Motor neuron (in vitro differentiated cells): ENCODE data around the gene MFN2. TPM values are rescaled to one million over a fixed set of nuclear protein-coding genes. Genes with fewer than 3 reads are reported as not detected.

Experiments used
- ATAC-seq, 8 experiments: fragments of 200-7000 bp; cut with Tn5 transposase; replicated peaks in 6 of 8; 2 replicates each; pipeline ENCODE4 v1.8.0; 2021; ENCODE audit warnings: mild to moderate bottlenecking in 8 of 8, moderate library complexity in 8 of 8
- H3K27ac ChIP-seq, 2 donors: fragments of 250-450 bp; sonication (Bioruptor Pico); 2 replicates each; pipeline ENCODE4 v1.9.0; 2021; ENCODE audit warnings: antibody characterized with exemption in 2 of 2, mild to moderate bottlenecking in 2 of 2, moderate library complexity in 1 of 2
- H3K4me1 ChIP-seq, 2 donors: fragments of 250-450 bp; sonication (Bioruptor Pico); replicated peaks in 1 of 2; 2 replicates each; pipeline ENCODE4 v1.6.1; 2021; ENCODE audit warnings: antibody characterized with exemption in 2 of 2, mild to moderate bottlenecking in 2 of 2, moderate library complexity in 1 of 2
- H3K4me3 ChIP-seq, 5 donors: fragments of 250-450 bp; sonication (Bioruptor Pico); 2 replicates each; pipeline ENCODE4 v1.9.0; 2021; ENCODE audit warnings: antibody characterized with exemption in 5 of 5, mild to moderate bottlenecking in 5 of 5, moderate library complexity in 4 of 5
- WGBS, 10 experiments: fragments of 450-650 bp; shearing (Covaris generic); methylation state at CpG; one replicate each; pipeline ENCODE4 v1.0.0; 2022; 5-methylcytosine and 5-hydroxymethylcytosine counted together
- in situ Hi-C, 9 experiments: fragments of 400-800 bp; cut with MboI; loops; one replicate each; pipeline ENCODE4 v1.15.0; 2021; ENCODE audit warnings: low sequenced_read_pairs in 9 of 9, low pct_unique_long_range_greater_than_20kb in 2 of 9; ENCODE audit not compliant: unreplicated experiment in 9 of 9
- total RNA-seq, 8 experiments: library from RNA; unstranded; fragments of 300-600 nt; gene quantifications; 2 replicates each; pipeline versions ENCODE4 v1.2.3 to v1.2.4, GENCODE V29; 2022

Gene MFN2
- total RNA-seq, 8 experiments from 2014 or later: 68.9 to 109 (median 75.3) TPM

- ATAC-seq: peak; percentile 26 to 87 (median 72)
- no peak overlapping the region for H3K4me3 ChIP-seq
- in situ Hi-C loops: no loop called here
- no peaks in the 10 kb centered on the region for H3K4me1 ChIP-seq
- WGBS, 10 experiments: 50 to 80% (median 66%) methylated on average over 1 to 5 of the region's 6 CpGs; no CpG with 5 or more reads in 6 of the 10 experiments
- no peak overlapping the region for H3K27ac ChIP-seq
Measured at GRCh38 chr1:11967028-11967547, 13.2 kb upstream of the MFN2 start.

GRCh38 chr1:11970441-11971185 lies 9.6 kb upstream of the MFN2 start:
- Histone ChIP-seq H3K4me3 (no peak overlapping the region), H3K27ac (no peak overlapping the region), H3K4me1 (no peaks in the 10 kb centered on the region)
- no peak for ATAC-seq
- 67 to 100% (median 92%) methylated on average over 1 to 11 of the region's 17 CpGs; no CpG with 5 or more reads in 3 of the 10 experiments for WGBS, 10 experiments
- in situ Hi-C loops: no loop called here

GRCh38 chr1:11977625-11978024 lies 2.6 kb upstream of the MFN2 start:
- in situ Hi-C loops: no loop called here
- H3K27ac ChIP-seq: no peak overlapping the region
- WGBS, 10 experiments: 22 to 100% (median 92%) methylated on average over 1 to 3 of the region's 3 CpGs; no CpG with 5 or more reads in 3 of the 10 experiments

GRCh38 chr1:11978301-11978700 lies 1.9 kb upstream of the MFN2 start:
- no peak overlapping the region for H3K4me3 ChIP-seq
- in situ Hi-C loops: no loop called here
- peaks cover 17 to 18% of the 10 kb centered on the region in 2 donors for H3K4me1 ChIP-seq
- 89 to 100% (median 94%) methylated on average over 1 to 8 of the region's 8 CpGs; no CpG with 5 or more reads in 1 of the 10 experiments for WGBS, 10 experiments
- no peak for ATAC-seq
- H3K27ac ChIP-seq: peak overlapping the region in 1 of 2 donors; percentile 30

More at GRCh38 chr1:11977625-11978024, 2.6 kb upstream of the MFN2 start:
- ATAC-seq: no peak
- Histone ChIP-seq H3K4me3 (no peak overlapping the region), H3K4me1 (peaks cover 17 to 18% of the 10 kb centered on the region in 2 donors)

GRCh38 chr1:11979028-11979850 lies 1.0 kb upstream of the MFN2 start:
- peak overlapping the region; percentile 82 to 95 (median 89) for H3K4me3 ChIP-seq
- peaks cover 17 to 18% of the 10 kb centered on the region in 2 donors for H3K4me1 ChIP-seq
- peak in 3 of 8 experiments; percentile 17 to 27 (median 21) for ATAC-seq
- in situ Hi-C loops: no loop called here
- WGBS, 10 experiments: 0 to 100% (median 56%) methylated on average over 1 to 29 of the region's 29 CpGs
- H3K27ac ChIP-seq: peak overlapping the region; percentile 93 to 97

GRCh38 chr1:11980676-11980972 lies 380 bp downstream of the MFN2 start:
- H3K27ac ChIP-seq: peak overlapping the region; percentile 93 to 97
- no peak for ATAC-seq
- in situ Hi-C loops: no loop called here
- H3K4me1 ChIP-seq: peaks cover 17 to 18% of the 10 kb centered on the region in 2 donors
- 0 to 2% (median 0%) methylated on average over 2 to 10 of the region's 12 CpGs for WGBS, 10 experiments
- peak overlapping the region; percentile 82 to 95 (median 89) for H3K4me3 ChIP-seq

DNA sequence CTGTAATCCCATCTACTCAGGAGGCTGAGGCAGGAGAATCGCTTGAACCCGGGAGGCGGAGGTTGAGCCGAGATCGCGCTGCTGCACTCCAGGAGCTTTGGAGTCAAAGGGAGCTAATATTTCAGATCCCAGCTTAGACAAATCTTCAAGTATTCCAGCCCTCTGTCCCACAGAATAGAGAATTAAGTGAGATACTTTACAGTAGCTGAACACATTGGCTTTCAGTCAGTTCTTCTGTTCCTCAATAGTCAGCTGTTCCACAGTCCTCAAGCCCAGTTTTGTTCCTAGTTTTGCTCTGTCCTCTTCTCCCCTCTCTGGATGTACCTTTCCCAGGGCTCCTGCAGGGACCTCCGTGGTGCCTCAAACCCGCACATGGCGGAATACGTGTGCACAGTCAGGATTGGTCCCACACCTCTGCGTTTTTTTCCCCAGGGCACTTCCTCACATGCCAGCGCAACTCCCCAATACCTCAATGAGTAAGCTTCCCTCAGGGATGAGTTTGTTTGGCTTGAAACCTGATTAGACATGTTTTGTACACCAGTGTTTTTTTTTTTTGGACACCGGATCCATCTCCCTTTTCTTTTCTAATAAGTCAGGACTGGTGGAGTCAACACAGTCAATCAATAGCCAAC lies 1.2 kb downstream of the MFN2 start:
- H3K4me3 ChIP-seq: peak overlapping the region; percentile 82 to 95 (median 89)
- no peak overlapping the region for H3K27ac ChIP-seq
- in situ Hi-C loops: no loop called here
- ATAC-seq: no peak
- peaks cover 17 to 18% of the 10 kb centered on the region in 2 donors for H3K4me1 ChIP-seq
- 0 to 100% (median 93%) methylated on average over 1 to 12 of the region's 13 CpGs; no CpG with 5 or more reads in 2 of the 10 experiments for WGBS, 10 experiments

- ATAC-seq: no peak
- H3K4me3 ChIP-seq: no peak overlapping the region
- H3K4me1 ChIP-seq: peaks cover 17 to 18% of the 10 kb centered on the region in 2 donors
- 58 to 100% (median 85%) methylated on average over 1 to 3 of the region's 3 CpGs; no CpG with 5 or more reads in 3 of the 10 experiments for WGBS, 10 experiments
- in situ Hi-C loops: no loop called here
- H3K27ac ChIP-seq: no peak overlapping the region
Measured at GRCh38 chr1:11982010-11982392, 1.8 kb downstream of the MFN2 start.

- no peak for ATAC-seq
- no peak overlapping the region for H3K27ac ChIP-seq
- 69 to 100% (median 96%) methylated on average over 1 to 5 of the region's 5 CpGs; no CpG with 5 or more reads in 3 of the 10 experiments for WGBS, 10 experiments
- in situ Hi-C loops: no loop called here
- H3K4me1 ChIP-seq: peaks cover 12 to 13% of the 10 kb centered on the region in 2 donors
- H3K4me3 ChIP-seq: no peak overlapping the region
Measured at GRCh38 chr1:11984121-11984520, 3.9 kb downstream of the MFN2 start.

DNA sequence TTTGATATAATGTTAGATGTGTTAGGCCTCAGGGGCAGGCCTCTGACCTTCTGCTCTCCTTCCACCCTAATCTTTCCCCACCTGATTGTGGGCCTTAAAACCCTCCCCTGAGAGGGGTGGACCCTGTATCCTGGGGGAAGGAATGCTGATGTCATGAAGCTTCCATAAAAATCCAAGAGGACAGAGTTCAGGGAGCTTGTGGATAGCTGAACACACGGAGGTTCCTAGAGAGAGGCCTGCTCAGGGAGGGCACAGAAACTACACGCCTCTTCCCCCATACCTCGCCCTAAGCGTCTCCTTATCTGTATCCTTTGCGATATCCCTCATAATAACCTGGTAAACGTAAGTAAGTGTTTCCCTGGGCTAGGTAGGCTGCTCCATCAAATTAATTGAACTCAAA lies 4.3 kb downstream of the MFN2 start:
- Histone ChIP-seq H3K4me1 (peaks cover 8% of the 10 kb centered on the region in 2 donors), H3K4me3 (no peak overlapping the region), H3K27ac (no peak overlapping the region)
- in situ Hi-C loops: no loop called here
- ATAC-seq: no peak
- 60 to 100% (median 100%) methylated on average over 1 to 4 of the region's 6 CpGs; no CpG with 5 or more reads in 4 of the 10 experiments for WGBS, 10 experiments

DNA sequence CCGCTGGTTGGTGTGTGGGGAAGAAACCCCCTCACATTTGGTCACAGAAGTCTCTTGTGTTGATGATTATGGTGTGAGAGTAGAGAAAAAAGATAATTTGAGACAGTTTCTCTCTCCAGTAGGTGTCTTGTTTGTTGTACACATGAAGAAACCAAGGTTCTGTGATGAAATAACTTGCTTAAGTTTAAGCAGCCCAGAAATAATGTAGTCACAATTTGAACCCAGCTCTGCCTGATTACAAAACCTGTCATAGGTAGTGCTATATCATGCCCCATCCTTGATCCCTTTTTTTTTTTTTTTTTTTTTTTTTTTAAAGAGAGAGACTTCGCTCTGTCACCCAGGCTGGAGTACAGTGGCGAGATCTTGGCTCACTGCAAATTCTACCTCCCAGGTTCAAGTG lies 4.9 kb downstream of the MFN2 start:
- WGBS, 10 experiments: 95 to 100% (median 100%) methylated on average over 1 to 2 of the region's 3 CpGs; no CpG with 5 or more reads in 5 of the 10 experiments
- Histone ChIP-seq H3K4me1 (peaks cover 7% of the 10 kb centered on the region in 2 donors), H3K4me3 (no peak overlapping the region), H3K27ac (no peak overlapping the region)
- in situ Hi-C loops: no loop called here
- ATAC-seq: no peak

GRCh38 chr1:11985851-11986250 lies 5.6 kb downstream of the MFN2 start:
- no peak overlapping the region for H3K4me3 ChIP-seq
- H3K27ac ChIP-seq: no peak overlapping the region
- WGBS, 10 experiments: 0 to 91% (median 43%) methylated on average over 1 to 6 of the region's 7 CpGs; no CpG with 5 or more reads in 1 of the 10 experiments
- peaks cover 7% of the 10 kb centered on the region in 2 donors for H3K4me1 ChIP-seq
- ATAC-seq: peak in 3 of 8 experiments; percentile 25 to 50 (median 31)
- in situ Hi-C loops: no loop called here
